Osteocyte (in vitro differentiated cells): ENCODE measurements around the gene PIK3AP1. TPM values are rescaled to one million over a fixed set of nuclear protein-coding genes. Genes with fewer than 3 reads are reported as not detected.

ENCODE experiments used
- DNase-seq: peaks from one replicate; pipeline ENCODE4 v3.0.0; 2021; ENCODE audit warnings: mixed read lengths; ENCODE audit not compliant: unreplicated experiment; ENCODE audit errors: extremely low spot score
- H3K27ac Mint-ChIP-seq: one replicate; pipeline ENCODE4 v1.8.0; 2021; ENCODE audit warnings: mild to moderate bottlenecking, mixed read lengths; ENCODE audit not compliant: unreplicated experiment
- H3K27me3 Mint-ChIP-seq: one replicate; pipeline ENCODE4 v1.8.0; 2021; ENCODE audit warnings: mixed read lengths; ENCODE audit not compliant: unreplicated experiment
- H3K36me3 Mint-ChIP-seq: one replicate; pipeline ENCODE4 v1.8.0; 2021; ENCODE audit warnings: mixed read lengths; ENCODE audit not compliant: unreplicated experiment
- H3K4me1 Mint-ChIP-seq: one replicate; pipeline ENCODE4 v1.8.0; 2021; ENCODE audit warnings: mixed read lengths; ENCODE audit not compliant: unreplicated experiment
- H3K4me3 Mint-ChIP-seq: one replicate; pipeline ENCODE4 v1.8.0; 2021; ENCODE audit warnings: mild to moderate bottlenecking, moderate library complexity, mixed read lengths; ENCODE audit not compliant: unreplicated experiment
- H3K9me3 Mint-ChIP-seq: one replicate; pipeline ENCODE4 v1.8.0; 2021; ENCODE audit warnings: mixed read lengths; ENCODE audit not compliant: unreplicated experiment
- CTCF ChIP-seq: fragments of 200-600 bp; sonication (generic); IDR thresholded peaks from 2 replicates; pipeline ENCODE4 v1.5.0; 2021; ENCODE audit warnings: antibody characterized with exemption, mild to moderate bottlenecking, moderate library complexity
- total RNA-seq: library from RNA; stranded (reverse); gene quantifications from 2 replicates; pipeline ENCODE4 v1.2.1, GENCODE V29; 2021

Gene PIK3AP1
- total RNA-seq, 1 donor from 2014 or later, result 0.19 TPM

- Mint-ChIP-seq H3K4me3 (no peak overlapping the region), H3K27ac (no peak overlapping the region)
Observed at GRCh38 chr10:96696845-96697425, 23.4 kb downstream of the PIK3AP1 start.

GRCh38 chr10:96695975-96696634 lies 24.2 kb downstream of the PIK3AP1 start:
- H3K36me3 Mint-ChIP-seq, result no peaks in the 10 kb centered on the region
- DNase-seq, result no peak
- no peak overlapping the region for H3K4me3 Mint-ChIP-seq
- peaks cover 2% of the 10 kb centered on the region for H3K4me1 Mint-ChIP-seq
- TF ChIP-seq CTCF, result no peak
- no peaks in the 10 kb centered on the region for H3K9me3 Mint-ChIP-seq
- H3K27ac Mint-ChIP-seq, result no peak overlapping the region
- peaks cover 8% of the 10 kb centered on the region for H3K27me3 Mint-ChIP-seq

More at GRCh38 chr10:96696845-96697425, 23.4 kb downstream of the PIK3AP1 start:
- DNase-seq, result no peak
- no peaks in the 10 kb centered on the region for H3K36me3 Mint-ChIP-seq
- peaks cover 10% of the 10 kb centered on the region for H3K27me3 Mint-ChIP-seq
- no peaks in the 10 kb centered on the region for H3K4me1 Mint-ChIP-seq
- TF ChIP-seq CTCF, result no peak
- no peaks in the 10 kb centered on the region for H3K9me3 Mint-ChIP-seq

GRCh38 chr10:96695366-96695765 lies 24.9 kb downstream of the PIK3AP1 start:
- no peak for TF ChIP-seq CTCF
- no peak for DNase-seq
- Mint-ChIP-seq H3K36me3 (no peaks in the 10 kb centered on the region), H3K4me3 (no peak overlapping the region), H3K4me1 (peaks cover 2% of the 10 kb centered on the region), H3K27me3 (peaks cover 8% of the 10 kb centered on the region), H3K9me3 (no peaks in the 10 kb centered on the region), H3K27ac (no peak overlapping the region)

GRCh38 chr10:96693431-96693830 lies 26.9 kb downstream of the PIK3AP1 start:
- H3K4me1 Mint-ChIP-seq, result peaks cover 2% of the 10 kb centered on the region
- TF ChIP-seq CTCF, result no peak
- H3K36me3 Mint-ChIP-seq, result no peaks in the 10 kb centered on the region
- H3K27ac Mint-ChIP-seq, result no peak overlapping the region
- H3K4me3 Mint-ChIP-seq, result no peak overlapping the region
- peaks cover 8% of the 10 kb centered on the region for H3K27me3 Mint-ChIP-seq
- DNase-seq, result no peak
- no peaks in the 10 kb centered on the region for H3K9me3 Mint-ChIP-seq

- Mint-ChIP-seq H3K27me3 (peaks cover 5% of the 10 kb centered on the region), H3K4me1 (peaks cover 2% of the 10 kb centered on the region), H3K4me3 (no peak overlapping the region), H3K27ac (no peak overlapping the region), H3K9me3 (no peaks in the 10 kb centered on the region), H3K36me3 (no peaks in the 10 kb centered on the region)
- no peak for TF ChIP-seq CTCF
- no peak for DNase-seq
Observed at GRCh38 chr10:96692427-96692826, 27.9 kb downstream of the PIK3AP1 start.
